ENCODE measurements around the gene TBC1D4.
"Not testable (repeated sequence)": the region's sequence is repeated elsewhere in the genome, so short reads cannot be mapped to it uniquely, and the experiment has no call there.

The TBC1D4 gene

DNA sequence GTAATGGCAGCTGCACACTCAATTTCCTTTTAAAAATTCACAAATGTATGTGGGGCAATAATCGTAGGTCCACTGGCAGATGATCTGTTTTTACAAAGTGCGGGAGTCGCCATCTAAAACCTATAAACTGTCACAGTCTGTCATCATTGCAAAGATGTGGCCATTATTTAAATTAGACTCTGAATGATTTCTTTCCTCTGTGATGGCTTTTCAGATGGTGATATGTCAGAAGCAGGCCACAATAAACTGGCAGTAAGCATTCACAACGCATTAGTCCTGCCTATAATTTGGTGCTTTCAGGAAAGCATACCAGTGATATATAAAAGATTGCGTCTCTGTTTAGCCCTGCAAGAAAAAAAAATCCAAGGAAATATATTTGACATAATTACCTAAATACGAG is 226.8 kb downstream of the TBC1D4 start:
- TF ChIP-seq, protein P1, sequence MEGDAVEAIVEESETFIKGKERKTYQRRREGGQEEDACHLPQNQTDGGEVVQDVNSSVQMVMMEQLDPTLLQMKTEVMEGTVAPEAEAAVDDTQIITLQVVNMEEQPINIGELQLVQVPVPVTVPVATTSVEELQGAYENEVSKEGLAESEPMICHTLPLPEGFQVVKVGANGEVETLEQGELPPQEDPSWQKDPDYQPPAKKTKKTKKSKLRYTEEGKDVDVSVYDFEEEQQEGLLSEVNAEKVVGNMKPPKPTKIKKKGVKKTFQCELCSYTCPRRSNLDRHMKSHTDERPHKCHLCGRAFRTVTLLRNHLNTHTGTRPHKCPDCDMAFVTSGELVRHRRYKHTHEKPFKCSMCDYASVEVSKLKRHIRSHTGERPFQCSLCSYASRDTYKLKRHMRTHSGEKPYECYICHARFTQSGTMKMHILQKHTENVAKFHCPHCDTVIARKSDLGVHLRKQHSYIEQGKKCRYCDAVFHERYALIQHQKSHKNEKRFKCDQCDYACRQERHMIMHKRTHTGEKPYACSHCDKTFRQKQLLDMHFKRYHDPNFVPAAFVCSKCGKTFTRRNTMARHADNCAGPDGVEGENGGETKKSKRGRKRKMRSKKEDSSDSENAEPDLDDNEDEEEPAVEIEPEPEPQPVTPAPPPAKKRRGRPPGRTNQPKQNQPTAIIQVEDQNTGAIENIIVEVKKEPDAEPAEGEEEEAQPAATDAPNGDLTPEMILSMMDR (conservative IDR thresholded peaks at IDR 0.05; ENCODE audit: control insufficient read depth, insufficient read depth, low read depth, low read length): no peak
- no peak for DNase-seq (ENCODE audit: low read depth)
- H3K4me3 ChIP-seq (ENCODE audit: control insufficient read depth, low read depth, low read length): no peak overlapping the region

DNA sequence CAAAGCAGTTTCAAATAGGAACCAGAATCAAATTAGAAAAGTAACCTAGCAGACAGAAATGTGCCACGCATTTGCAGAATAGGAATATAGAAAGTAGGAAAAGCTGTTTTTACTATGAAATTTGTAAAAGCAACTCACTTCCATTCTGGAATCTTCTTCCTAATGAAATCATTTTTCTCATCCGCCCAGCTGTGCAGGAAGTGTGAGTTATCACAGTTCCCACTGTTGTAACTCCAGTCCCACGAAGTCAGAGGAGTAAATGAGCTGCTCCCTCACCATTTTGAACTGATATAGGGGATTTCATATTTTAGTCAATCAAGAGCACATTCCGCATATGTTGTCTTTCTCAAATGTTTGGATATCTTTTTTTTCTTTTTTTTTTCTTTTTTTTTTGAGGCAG is 230.8 kb downstream of the TBC1D4 start:
- no peak overlapping the region for H3K4me3 ChIP-seq (ENCODE audit: control insufficient read depth, low read depth, low read length)
- no peak for DNase-seq (ENCODE audit: low read depth)
- TF ChIP-seq, protein P1 (conservative IDR thresholded peaks at IDR 0.05; ENCODE audit: control insufficient read depth, insufficient read depth, low read depth, low read length): no peak

DNA sequence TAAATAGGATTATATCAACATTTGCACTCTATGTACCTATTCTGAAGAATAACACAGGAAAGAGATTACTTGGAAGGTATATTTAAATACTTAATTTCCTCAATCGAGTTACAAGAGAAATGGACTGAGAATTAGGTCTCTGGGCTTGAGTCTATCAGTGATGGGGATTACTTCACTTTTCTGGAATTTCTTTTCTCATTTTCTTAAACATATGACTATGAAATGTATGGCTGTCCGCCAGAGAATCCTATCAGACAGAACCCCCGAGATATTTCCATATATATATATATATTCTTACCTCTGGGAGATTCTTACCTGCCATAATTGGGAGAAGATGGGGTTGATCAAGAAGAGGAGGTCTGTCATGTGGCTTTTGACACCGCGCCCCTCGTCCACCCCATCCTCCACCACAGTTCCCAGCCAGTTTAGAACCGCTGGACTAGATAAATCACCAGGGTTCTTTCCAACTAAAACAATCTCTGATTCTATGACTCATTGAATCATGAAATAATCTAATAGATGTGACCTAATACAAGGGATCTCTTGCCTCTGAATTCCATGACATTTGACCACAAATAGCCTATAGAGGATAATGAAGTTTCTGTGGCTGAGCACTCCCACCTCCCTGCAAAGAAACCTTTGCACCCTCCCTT is 231.3 kb downstream of the TBC1D4 start:
- peak; percentile 84 for DNase-seq (ENCODE audit: low read depth)
- H3K4me3 ChIP-seq (ENCODE audit: control insufficient read depth, low read depth, low read length): no peak overlapping the region
- TF ChIP-seq, protein P1 (conservative IDR thresholded peaks at IDR 0.05; ENCODE audit: control insufficient read depth, insufficient read depth, low read depth, low read length): no peak

DNA sequence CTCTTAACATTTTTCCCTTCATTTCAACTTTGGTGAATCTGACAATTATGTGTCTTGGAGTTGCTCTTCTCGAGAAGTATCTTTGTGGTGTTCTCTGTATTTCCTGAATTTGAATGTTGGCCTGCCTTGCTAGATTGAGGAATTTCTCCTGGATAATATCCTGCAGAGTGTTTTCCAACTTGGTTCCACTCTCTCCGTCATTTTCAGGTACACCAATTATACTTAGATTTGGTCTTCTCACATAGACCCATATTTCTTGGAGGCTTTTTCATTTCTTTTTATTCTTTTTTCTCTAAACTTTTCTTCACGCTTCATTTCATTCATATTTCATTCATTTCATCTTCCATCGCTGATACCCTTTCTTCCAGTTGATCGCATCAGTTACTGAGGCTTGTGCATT is 236.4 kb downstream of the TBC1D4 start:
- H3K4me3 ChIP-seq (ENCODE audit: control insufficient read depth, low read depth, low read length); DNase-seq (ENCODE audit: low read depth): not testable (repeated sequence)

DNA sequence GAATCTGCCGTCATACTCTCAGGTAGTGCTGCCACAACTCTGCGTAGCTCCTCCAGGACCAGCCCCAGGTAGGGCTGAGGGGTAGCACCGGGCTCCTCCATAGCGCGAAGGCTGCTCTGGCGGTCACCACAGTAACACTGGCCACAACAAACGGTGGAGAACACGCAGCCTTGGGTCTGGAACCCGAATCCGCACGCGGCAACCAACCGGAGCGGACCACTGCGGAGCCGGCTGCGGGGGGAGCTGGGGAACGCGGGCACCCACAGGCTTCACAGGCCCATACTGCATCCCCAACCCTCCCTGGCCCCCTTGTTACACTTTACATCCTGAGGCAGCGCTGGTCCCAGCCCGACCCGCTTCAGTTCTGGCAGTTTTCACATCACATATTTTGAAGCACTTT is 241.7 kb downstream of the TBC1D4 start:
- not testable (repeated sequence) for DNase-seq (ENCODE audit: low read depth); H3K4me3 ChIP-seq (ENCODE audit: control insufficient read depth, low read depth, low read length)

DNA sequence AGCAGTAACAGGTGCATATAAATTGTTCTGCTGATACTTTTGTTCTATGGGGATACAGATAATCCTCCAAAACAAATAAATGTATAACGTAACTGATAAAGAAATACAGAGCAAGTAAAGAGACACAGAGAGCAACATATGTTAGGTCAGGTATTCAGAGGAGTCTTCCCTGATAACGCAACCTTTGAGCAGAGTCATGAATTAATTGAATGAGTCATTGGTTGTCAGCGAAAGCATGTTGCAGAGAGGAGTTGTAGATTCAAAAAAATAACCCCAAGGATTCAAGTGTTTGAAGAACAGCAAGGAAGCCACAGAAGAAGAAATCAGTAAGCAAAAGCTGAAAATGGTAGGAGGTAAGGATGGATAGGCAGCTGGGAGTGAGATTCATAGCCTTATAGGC is 245.2 kb downstream of the TBC1D4 start:
- peak; percentile 59 for DNase-seq (ENCODE audit: low read depth)
- H3K4me3 ChIP-seq (ENCODE audit: control insufficient read depth, low read depth, low read length): no peak overlapping the region
- TF ChIP-seq, protein P1 (conservative IDR thresholded peaks at IDR 0.05; ENCODE audit: control insufficient read depth, insufficient read depth, low read depth, low read length): no peak
